ENCODE measurements around the gene LARP1. TPM values are rescaled to one million over a fixed set of nuclear protein-coding genes. Genes with fewer than 3 reads are reported as not detected.

LARP1 gene
- total RNA-seq, 4 donors from 2014 or later: 79.7 to 128 (median 101) TPM

DNA sequence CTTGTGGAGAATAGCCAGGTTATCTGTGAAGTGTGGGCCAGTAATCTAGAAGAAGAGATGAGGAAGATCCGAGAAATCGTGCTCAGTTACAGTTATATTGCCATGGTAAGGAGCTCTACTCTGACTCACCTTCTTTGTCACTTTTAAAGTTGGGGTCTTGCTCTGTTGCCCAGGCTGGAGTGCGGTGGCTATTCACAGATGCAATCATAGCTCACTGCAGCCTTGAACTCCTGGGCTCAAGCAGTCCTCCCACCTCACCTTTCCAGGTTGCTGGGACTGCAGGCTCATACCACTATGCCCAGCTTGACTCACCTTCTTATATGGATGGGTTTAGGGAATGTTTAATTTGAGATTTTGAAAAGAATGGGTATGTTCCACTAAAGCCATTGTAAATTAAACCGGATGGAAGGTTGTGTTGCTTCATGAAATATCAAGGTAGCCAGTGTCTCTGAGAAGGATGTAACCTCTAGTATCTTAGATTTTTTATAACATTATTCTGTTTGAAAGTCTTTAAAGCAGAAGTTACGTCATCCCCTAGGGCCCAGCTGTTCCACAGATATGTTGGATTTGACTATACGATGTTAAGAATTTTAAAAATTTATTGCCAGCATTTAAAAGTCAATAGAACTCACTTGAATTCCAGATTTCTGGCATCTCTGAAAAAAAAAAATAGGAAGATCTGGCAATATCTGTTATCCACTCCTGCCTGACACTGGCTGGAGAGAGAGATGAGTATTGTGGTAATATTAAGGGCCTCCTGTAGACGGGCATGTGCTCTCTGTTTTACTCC, 108.3 kb downstream of the LARP1 start:
- H3K27ac ChIP-seq (replicated peaks in 1 of 4): no peak overlapping the region
- no peak overlapping the region for H3K4me3 ChIP-seq
- H3K27me3 ChIP-seq: no peaks in the 10 kb centered on the region
- H3K4me1 ChIP-seq: peaks cover 31 to 57% (median 52%) of the 10 kb centered on the region in 4 donors
- 86% methylated on average over 7 of the region's 7 CpGs for WGBS
- H3K9me3 ChIP-seq: no peaks in the 10 kb centered on the region
- peaks cover 29 to 51% (median 42%) of the 10 kb centered on the region in 4 donors for H3K36me3 ChIP-seq
- no peak for DNase-seq (ENCODE audit: extremely low spot score)
- TF ChIP-seq EP300 (IDR thresholded peaks at IDR 0.05) (no peak), POLR2A (IDR thresholded peaks at IDR 0.05; ENCODE audit: low read depth) (no peak), POLR2AphosphoS5 (IDR thresholded peaks at IDR 0.05) (no peak)
- TF ChIP-seq, protein P1, sequence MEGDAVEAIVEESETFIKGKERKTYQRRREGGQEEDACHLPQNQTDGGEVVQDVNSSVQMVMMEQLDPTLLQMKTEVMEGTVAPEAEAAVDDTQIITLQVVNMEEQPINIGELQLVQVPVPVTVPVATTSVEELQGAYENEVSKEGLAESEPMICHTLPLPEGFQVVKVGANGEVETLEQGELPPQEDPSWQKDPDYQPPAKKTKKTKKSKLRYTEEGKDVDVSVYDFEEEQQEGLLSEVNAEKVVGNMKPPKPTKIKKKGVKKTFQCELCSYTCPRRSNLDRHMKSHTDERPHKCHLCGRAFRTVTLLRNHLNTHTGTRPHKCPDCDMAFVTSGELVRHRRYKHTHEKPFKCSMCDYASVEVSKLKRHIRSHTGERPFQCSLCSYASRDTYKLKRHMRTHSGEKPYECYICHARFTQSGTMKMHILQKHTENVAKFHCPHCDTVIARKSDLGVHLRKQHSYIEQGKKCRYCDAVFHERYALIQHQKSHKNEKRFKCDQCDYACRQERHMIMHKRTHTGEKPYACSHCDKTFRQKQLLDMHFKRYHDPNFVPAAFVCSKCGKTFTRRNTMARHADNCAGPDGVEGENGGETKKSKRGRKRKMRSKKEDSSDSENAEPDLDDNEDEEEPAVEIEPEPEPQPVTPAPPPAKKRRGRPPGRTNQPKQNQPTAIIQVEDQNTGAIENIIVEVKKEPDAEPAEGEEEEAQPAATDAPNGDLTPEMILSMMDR (IDR thresholded peaks at IDR 0.05): no peak
- intact Hi-C loops (cut with DNase I): no loop called here

GRCh38 chr5:154865466-154866184, 110.4 kb downstream of the LARP1 start:
- TF ChIP-seq POLR2AphosphoS5 (IDR thresholded peaks at IDR 0.05) (no peak), POLR2A (IDR thresholded peaks at IDR 0.05; ENCODE audit: low read depth) (no peak), EP300 (IDR thresholded peaks at IDR 0.05) (no peak)
- TF ChIP-seq, protein P1 (IDR thresholded peaks at IDR 0.05): no peak
- H3K4me1 ChIP-seq: peaks cover 21 to 44% (median 36%) of the 10 kb centered on the region in 4 donors
- 50% methylated on average over 5 of the region's 5 CpGs for WGBS
- intact Hi-C loops (cut with DNase I): no loop called here
- H3K36me3 ChIP-seq: peaks cover 32 to 69% (median 52%) of the 10 kb centered on the region in 4 donors
- no peaks in the 10 kb centered on the region for H3K9me3 ChIP-seq
- DNase-seq (ENCODE audit: extremely low spot score): no peak
- no peak overlapping the region for H3K27ac ChIP-seq (replicated peaks in 1 of 4)
- H3K27me3 ChIP-seq: no peaks in the 10 kb centered on the region
- no peak overlapping the region for H3K4me3 ChIP-seq

GRCh38 chr5:154866841-154867240, 111.7 kb downstream of the LARP1 start:
- WGBS: 85% methylated on average over 2 of the region's 2 CpGs
- TF ChIP-seq POLR2A (IDR thresholded peaks at IDR 0.05; ENCODE audit: low read depth) (no peak), POLR2AphosphoS5 (IDR thresholded peaks at IDR 0.05) (no peak), EP300 (IDR thresholded peaks at IDR 0.05) (no peak)
- TF ChIP-seq, protein P1 (IDR thresholded peaks at IDR 0.05): no peak
- no peaks in the 10 kb centered on the region for H3K27me3 ChIP-seq
- no peak overlapping the region for H3K4me3 ChIP-seq
- no peak for DNase-seq (ENCODE audit: extremely low spot score)
- no peak overlapping the region for H3K27ac ChIP-seq (replicated peaks in 1 of 4)
- intact Hi-C loops (cut with DNase I): no loop called here
- no peaks in the 10 kb centered on the region for H3K9me3 ChIP-seq
- peaks cover 9 to 32% (median 24%) of the 10 kb centered on the region in 4 donors for H3K4me1 ChIP-seq
- H3K36me3 ChIP-seq: peaks cover 44 to 81% (median 64%) of the 10 kb centered on the region in 4 donors

Small RNA genes lying within 50 kb of the gene (small RNA-seq; reads per million reads assigned to genes)
- gene MIR378H: 0 reads per million in 3 donors
- 0 reads per million in 3 donors for gene RF00019

Other genes starting within 250 kb of the LARP1 start
- 10 to 100 TPM; 27.6 to 32.1 (median 29.5) TPM for gene FAXDC2, start 95.2 kb downstream of the LARP1 start, total RNA-seq
- 10 to 100 TPM; 41.1 to 72.6 (median 62.2) TPM for gene CNOT8, start 103.2 kb downstream of the LARP1 start, total RNA-seq
- 10 to 100 TPM; 14.1 to 20.4 (median 17.3) TPM for gene GEMIN5, start 182.8 kb downstream of the LARP1 start, total RNA-seq
- gene MRPL22, start 185.7 kb downstream of the LARP1 start, total RNA-seq: 10 to 100 TPM in 3 of 4 donors, 1 to 10 TPM in 1; 8.7 to 31.4 (median 17.2) TPM

Measured in esophagus muscularis mucosa (tissue), 4 donors.